Prostate gland (tissue), 2 donors: ENCODE data around the gene BICDL1. TPM values are rescaled to one million over a fixed set of nuclear protein-coding genes. Genes with fewer than 3 reads are reported as not detected.
A peak's percentile ranks its signal among the peaks of the same experiment; 100 is the strongest.

Experiments
- DNase-seq: peaks from one replicate; pipeline ENCODE4 v3.0.0-alpha.2; 2019; ENCODE audit warnings: low spot score
- H3K27ac ChIP-seq, 2 donors: fragments of 200-600 bp; sonication (generic); 2 replicates each; pipeline ENCODE4 v1.5.1; 2017 to 2019
- H3K27me3 ChIP-seq: fragments of 200-600 bp; sonication (generic); replicated peaks from 2 replicates; pipeline ENCODE4 v1.5.1; 2019; ENCODE audit not compliant: insufficient read depth
- H3K36me3 ChIP-seq, 2 donors: fragments of 200-600 bp; sonication (generic); 1 replicate in 1 of 2; 2 replicates in 1 of 2; pipeline versions ENCODE4 v1.5.1 to v1.8.1; 2017 to 2019
- H3K4me1 ChIP-seq: fragments of 200-600 bp; sonication (generic); replicated peaks from 2 replicates; pipeline ENCODE4 v1.5.1; 2019
- H3K4me3 ChIP-seq, 2 donors: fragments of 200-600 bp; sonication (generic); 2 replicates each; pipeline ENCODE4 v1.5.1; 2017 to 2019
- H3K9me3 ChIP-seq: fragments of 200-600 bp; sonication (generic); 2 replicates; pipeline ENCODE4 v1.5.1; 2017
- CTCF ChIP-seq, 4 experiments: fragments of 200-600 bp in 2 of 4; fragments of 450-650 bp in 2 of 4; sonication (generic) in 2 of 4; IDR thresholded peaks; 1 replicate in 3 of 4; 2 replicates in 1 of 4; pipeline ENCODE4 v1.5.1; 2016 to 2019; ENCODE audit warnings: antibody characterized with exemption in 4 of 4, mild to moderate bottlenecking in 2 of 4, moderate library complexity in 2 of 4
- POLR2A ChIP-seq: fragments of 450-650 bp; IDR thresholded peaks from one replicate; pipeline ENCODE4 v1.6.1; 2016; ENCODE audit warnings: antibody characterized with exemption, mild to moderate bottlenecking
- POLR2AphosphoS5 ChIP-seq: sonication (generic); formaldehyde crosslinking; IDR thresholded peaks from one replicate; pipeline ENCODE4 v1.6.1; 2017; ENCODE audit warnings: antibody characterized with exemption
- WGBS: methylation state at CpG from one replicate; pipeline ENCODE4 v1.1.5; 2018; 5-methylcytosine and 5-hydroxymethylcytosine counted together
- intact Hi-C: fragments of 100-400 bp; cut with DNase I; formaldehyde crosslinking; loops from one replicate; pipeline ENCODE4 v1.14.2; 2022
- total RNA-seq, 2 donors: library from RNA; depleted of rRNA; stranded (reverse); fragments of >200 nt; gene quantifications; one replicate each; pipeline ENCODE4 v1.1.0, GENCODE V29; 2016

BICDL1 gene
- total RNA-seq, 2 donors from 2014 or later, result 8.6 to 34.0 TPM

GRCh38 chr12:120085920-120086645 lies 97.0 kb downstream of the BICDL1 start:
- Histone ChIP-seq H3K27me3 (no peaks in the 10 kb centered on the region), H3K9me3 (no peaks in the 10 kb centered on the region), H3K4me1 (peaks cover 3% of the 10 kb centered on the region), H3K27ac (no peak overlapping the region), H3K36me3 (no peaks in the 10 kb centered on the region), H3K4me3 (no peak overlapping the region)
- intact Hi-C loops, result loop anchor here (10.0 kb wide), 1 partner anchor 101 kb away; the partner anchor contains the start of gene BICDL1
- TF ChIP-seq POLR2AphosphoS5, result no peak
- no peak for TF ChIP-seq CTCF (IDR thresholded peaks at IDR 0.05)
- no peak for TF ChIP-seq POLR2A
- DNase-seq, result no peak
- 68% methylated on average over 6 of the region's 6 CpGs for WGBS

- Histone ChIP-seq H3K36me3 (no peaks in the 10 kb centered on the region), H3K27ac (peak overlapping the region; percentile 51 to 70), H3K27me3 (no peaks in the 10 kb centered on the region), H3K4me1 (peaks cover 3% of the 10 kb centered on the region), H3K4me3 (peak overlapping the region; percentile 10 to 22), H3K9me3 (no peaks in the 10 kb centered on the region)
- DNase-seq, result peak; percentile 99
- 0% methylated on average over 54 of the region's 55 CpGs for WGBS
- intact Hi-C loops, result loop anchor here (10.0 kb wide), 1 partner anchor 102 kb away; the partner anchor contains the start of gene BICDL1
- TF ChIP-seq POLR2A, result peak; percentile 55
- TF ChIP-seq POLR2AphosphoS5, result peak; percentile 99
- peak; percentile 91 to 100 (median 98) for TF ChIP-seq CTCF (IDR thresholded peaks at IDR 0.05)
Observed at GRCh38 chr12:120086801-120087621, 98.0 kb downstream of the BICDL1 start.

GRCh38 chr12:120089105-120089504 lies 100.1 kb downstream of the BICDL1 start:
- 36% methylated on average over 8 of the region's 8 CpGs for WGBS
- H3K9me3 ChIP-seq, result no peaks in the 10 kb centered on the region
- H3K4me3 ChIP-seq, result no peak overlapping the region
- H3K27me3 ChIP-seq, result no peaks in the 10 kb centered on the region
- intact Hi-C loops, result loop anchor here (10.0 kb wide), 1 partner anchor 104 kb away; the partner anchor contains the start of gene BICDL1
- no peak overlapping the region for H3K27ac ChIP-seq
- no peak for DNase-seq
- no peak for TF ChIP-seq POLR2A
- TF ChIP-seq POLR2AphosphoS5, result no peak
- no peak for TF ChIP-seq CTCF (IDR thresholded peaks at IDR 0.05)
- H3K36me3 ChIP-seq, result no peaks in the 10 kb centered on the region
- H3K4me1 ChIP-seq, result peaks cover 3% of the 10 kb centered on the region

- Histone ChIP-seq H3K27me3 (no peaks in the 10 kb centered on the region), H3K4me1 (peaks cover 3% of the 10 kb centered on the region), H3K36me3 (no peaks in the 10 kb centered on the region), H3K4me3 (no peak overlapping the region), H3K9me3 (no peaks in the 10 kb centered on the region), H3K27ac (no peak overlapping the region)
- TF ChIP-seq CTCF (IDR thresholded peaks at IDR 0.05) (no peak), POLR2AphosphoS5 (no peak)
- 73% methylated on average over 2 of the region's 2 CpGs for WGBS
- DNase-seq, result no peak
- intact Hi-C loops, result loop anchor here (10.0 kb wide), 1 partner anchor 105 kb away; the partner anchor contains the start of gene BICDL1
Observed at GRCh38 chr12:120089796-120090195, 100.8 kb downstream of the BICDL1 start.
